ENCODE measurements around the gene KREMEN2.

DNA sequence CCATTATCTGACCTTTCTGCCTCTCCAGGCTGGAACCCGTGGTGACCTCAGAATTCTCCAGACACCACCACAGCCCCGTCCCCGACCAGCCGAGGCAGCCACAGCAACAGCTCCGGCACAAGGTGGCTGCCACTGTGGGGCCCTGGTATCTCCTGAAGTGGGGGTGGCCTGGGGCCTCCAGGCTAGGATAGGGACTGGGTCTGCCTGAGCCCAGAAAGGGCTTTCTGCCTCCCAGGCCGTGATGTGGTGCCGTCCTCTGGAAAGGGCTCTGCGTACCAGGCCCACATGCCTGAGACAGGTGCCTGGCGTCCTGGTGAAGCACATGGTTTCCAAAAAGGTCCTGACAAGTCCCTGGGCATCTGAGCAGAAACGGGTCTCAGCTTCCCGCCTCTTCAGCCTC is 35.3 kb upstream of the KREMEN2 start:
- no peak for TF ChIP-seq CTCF (IDR thresholded peaks at IDR 0.05)
- TF ChIP-seq, protein P1, sequence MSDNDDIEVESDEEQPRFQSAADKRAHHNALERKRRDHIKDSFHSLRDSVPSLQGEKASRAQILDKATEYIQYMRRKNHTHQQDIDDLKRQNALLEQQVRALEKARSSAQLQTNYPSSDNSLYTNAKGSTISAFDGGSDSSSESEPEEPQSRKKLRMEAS (CRISPR knock-in tag; IDR thresholded peaks at IDR 0.05): no peak
